HEK293 (cell line): ENCODE data around the gene SPACDR.
A peak's percentile ranks its signal among the peaks of the same experiment; 100 is the strongest.

Experiments
- IKZF3 ChIP-seq: fragments of 450-650 bp; IDR thresholded peaks from 2 replicates; pipeline ENCODE4 v1.5.0; 2018; ENCODE audit warnings: missing biosample characterization, mild to moderate bottlenecking, missing genetic modification characterization, moderate library complexity
- KLF10 ChIP-seq: fragments of 450-650 bp; IDR thresholded peaks from 2 replicates; pipeline ENCODE4 v1.5.1; 2018; ENCODE audit warnings: missing biosample characterization, mild to moderate bottlenecking, missing genetic modification characterization
- KLF16 ChIP-seq: fragments of 450-650 bp; formaldehyde crosslinking; IDR thresholded peaks from 2 replicates; pipeline ENCODE4 v1.5.1; 2017; ENCODE audit warnings: missing biosample characterization, missing genetic modification characterization
- KLF8 ChIP-seq: fragments of 450-650 bp; formaldehyde crosslinking; IDR thresholded peaks from 2 replicates; pipeline ENCODE4 v1.5.1; 2016; ENCODE audit warnings: missing biosample characterization, missing genetic modification characterization
- MZF1 ChIP-seq: fragments of 450-650 bp; formaldehyde crosslinking; IDR thresholded peaks from 2 replicates; pipeline ENCODE4 v1.5.1; 2017; ENCODE audit warnings: missing biosample characterization, missing genetic modification characterization, borderline replicate concordance
- SP7 ChIP-seq: fragments of 450-650 bp; formaldehyde crosslinking; IDR thresholded peaks from 2 replicates; pipeline ENCODE4 v1.5.1; 2016; ENCODE audit warnings: missing biosample characterization, missing genetic modification characterization
- ZBTB8A ChIP-seq: fragments of 450-650 bp; formaldehyde crosslinking; IDR thresholded peaks from 2 replicates; pipeline ENCODE4 v1.5.1; 2016; ENCODE audit warnings: missing biosample characterization, missing genetic modification characterization
- ZFP37 ChIP-seq: fragments of 450-650 bp; formaldehyde crosslinking; IDR thresholded peaks from 2 replicates; pipeline ENCODE4 v1.5.1; 2016; ENCODE audit warnings: missing biosample characterization, missing genetic modification characterization
- ZNF121 ChIP-seq: fragments of 450-650 bp; formaldehyde crosslinking; IDR thresholded peaks from 2 replicates; pipeline ENCODE4 v1.5.1; 2016; ENCODE audit warnings: missing biosample characterization, missing genetic modification characterization
- ZNF23 ChIP-seq: fragments of 450-650 bp; formaldehyde crosslinking; IDR thresholded peaks from 2 replicates; pipeline ENCODE4 v1.5.1; 2016; ENCODE audit warnings: missing biosample characterization, missing genetic modification characterization, borderline replicate concordance
- ZNF341 ChIP-seq: fragments of 450-650 bp; formaldehyde crosslinking; IDR thresholded peaks from 2 replicates; pipeline ENCODE4; 2016; ENCODE audit warnings: low read depth, missing biosample characterization, missing genetic modification characterization
- ZNF394 ChIP-seq: fragments of 450-650 bp; formaldehyde crosslinking; IDR thresholded peaks from 2 replicates; pipeline ENCODE4 v1.5.1; 2016; ENCODE audit warnings: missing biosample characterization, missing genetic modification characterization, mild to moderate bottlenecking, moderate library complexity, borderline replicate concordance
- ZNF48 ChIP-seq: fragments of 450-650 bp; formaldehyde crosslinking; IDR thresholded peaks from 2 replicates; pipeline ENCODE4 v1.5.1; 2016; ENCODE audit warnings: missing biosample characterization, missing genetic modification characterization
- ZNF529 ChIP-seq: fragments of 450-650 bp; formaldehyde crosslinking; IDR thresholded peaks from 2 replicates; pipeline ENCODE4 v1.5.1; 2017; ENCODE audit warnings: missing genetic modification characterization, missing biosample characterization; ENCODE audit not compliant: insufficient replicate concordance
- ZNF629 ChIP-seq: fragments of 450-650 bp; formaldehyde crosslinking; IDR thresholded peaks from 2 replicates; pipeline ENCODE4 v1.5.1; 2017; ENCODE audit warnings: missing biosample characterization, missing genetic modification characterization
- ZNF658 ChIP-seq: fragments of 450-650 bp; formaldehyde crosslinking; IDR thresholded peaks from 2 replicates; pipeline ENCODE4; 2016; ENCODE audit warnings: missing biosample characterization, missing genetic modification characterization
- ZNF664 ChIP-seq: fragments of 450-650 bp; formaldehyde crosslinking; IDR thresholded peaks from 2 replicates; pipeline ENCODE4 v1.5.1; 2016; ENCODE audit warnings: missing biosample characterization, missing genetic modification characterization
- ZNF701 ChIP-seq: fragments of 450-650 bp; formaldehyde crosslinking; IDR thresholded peaks from 2 replicates; pipeline ENCODE4 v1.5.1; 2016; ENCODE audit warnings: missing biosample characterization, missing genetic modification characterization
- ZSCAN23 ChIP-seq: fragments of 450-650 bp; formaldehyde crosslinking; IDR thresholded peaks from 2 replicates; pipeline ENCODE4 v1.5.1; 2016; ENCODE audit warnings: missing biosample characterization, missing genetic modification characterization
- ZXDB ChIP-seq: fragments of 450-650 bp; formaldehyde crosslinking; IDR thresholded peaks from 2 replicates; pipeline ENCODE4 v1.5.1; 2016; ENCODE audit warnings: missing biosample characterization, missing genetic modification characterization
- TF ChIP-seq, protein P1 (sequence below): fragments of 450-650 bp; IDR thresholded peaks from 2 replicates; pipeline ENCODE4 v1.5.1; 2018; ENCODE audit warnings: missing biosample characterization, missing genetic modification characterization
- TF ChIP-seq, protein P2 (sequence below): fragments of 450-650 bp; formaldehyde crosslinking; conservative IDR thresholded peaks from 2 replicates; pipeline ENCODE4 v1.5.1; 2016; ENCODE audit warnings: low read depth, missing biosample characterization, missing genetic modification characterization
- TF ChIP-seq, protein P3 (sequence below): fragments of 450-650 bp; formaldehyde crosslinking; IDR thresholded peaks from 2 replicates; pipeline ENCODE4 v1.5.1; 2016; ENCODE audit warnings: missing biosample characterization, missing genetic modification characterization
- TF ChIP-seq, protein P4 (sequence below): fragments of 450-650 bp; formaldehyde crosslinking; IDR thresholded peaks from 2 replicates; pipeline ENCODE4 v1.5.1; 2016; ENCODE audit warnings: missing biosample characterization, missing genetic modification characterization
- TF ChIP-seq, protein P5 (sequence below): fragments of 450-650 bp; formaldehyde crosslinking; IDR thresholded peaks from 2 replicates; pipeline ENCODE4 v1.5.1; 2017; ENCODE audit warnings: missing biosample characterization, missing genetic modification characterization
- TF ChIP-seq, protein P6 (sequence below): fragments of 450-650 bp; formaldehyde crosslinking; IDR thresholded peaks from 2 replicates; pipeline ENCODE4 v1.5.1; 2016; ENCODE audit warnings: missing biosample characterization, missing genetic modification characterization

Gene SPACDR

DNA sequence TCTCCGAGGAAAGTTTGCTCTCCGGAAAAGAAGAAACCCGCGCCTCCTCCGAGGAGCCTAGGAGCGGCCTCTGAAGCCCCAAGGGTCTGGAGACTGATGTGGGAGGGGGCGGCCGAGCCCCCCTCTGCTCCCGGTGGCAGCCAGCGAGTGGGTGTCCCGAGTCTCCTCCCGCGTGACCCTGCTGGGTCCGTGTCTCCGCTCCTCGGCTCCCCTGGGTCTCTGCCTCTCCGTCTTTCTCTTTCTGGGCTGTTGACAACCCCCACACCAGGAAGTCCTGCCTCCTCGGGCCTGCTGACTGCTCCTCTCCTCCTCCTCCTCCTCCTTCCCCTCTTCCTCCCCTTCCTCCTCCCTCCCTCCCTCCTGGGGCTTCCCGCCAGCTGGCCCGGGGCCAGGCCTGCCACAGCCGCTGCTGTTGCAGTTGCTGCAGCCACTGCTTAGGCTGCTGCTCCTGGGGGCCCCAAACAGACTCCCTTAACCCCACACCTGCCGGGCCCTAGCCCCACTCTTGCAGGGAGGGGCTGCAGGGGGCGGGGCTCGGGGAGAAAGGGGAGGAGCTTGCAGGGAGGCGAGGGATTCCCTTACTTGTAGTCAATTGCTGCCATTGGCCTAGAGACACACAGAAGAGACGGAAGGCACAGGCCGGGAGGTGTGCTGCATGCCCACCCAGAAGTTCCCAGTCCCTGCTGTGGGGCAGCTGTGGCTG is 15.0 kb upstream of the SPACDR start, which contains the start of gene TSC22D4 (continued):
- TF ChIP-seq, protein P1, sequence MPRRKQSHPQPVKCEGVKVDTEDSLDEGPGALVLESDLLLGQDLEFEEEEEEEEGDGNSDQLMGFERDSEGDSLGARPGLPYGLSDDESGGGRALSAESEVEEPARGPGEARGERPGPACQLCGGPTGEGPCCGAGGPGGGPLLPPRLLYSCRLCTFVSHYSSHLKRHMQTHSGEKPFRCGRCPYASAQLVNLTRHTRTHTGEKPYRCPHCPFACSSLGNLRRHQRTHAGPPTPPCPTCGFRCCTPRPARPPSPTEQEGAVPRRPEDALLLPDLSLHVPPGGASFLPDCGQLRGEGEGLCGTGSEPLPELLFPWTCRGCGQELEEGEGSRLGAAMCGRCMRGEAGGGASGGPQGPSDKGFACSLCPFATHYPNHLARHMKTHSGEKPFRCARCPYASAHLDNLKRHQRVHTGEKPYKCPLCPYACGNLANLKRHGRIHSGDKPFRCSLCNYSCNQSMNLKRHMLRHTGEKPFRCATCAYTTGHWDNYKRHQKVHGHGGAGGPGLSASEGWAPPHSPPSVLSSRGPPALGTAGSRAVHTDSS (tag by site-specific recombination) = peak; percentile 100
- TF ChIP-seq ZNF48 (tag by site-specific recombination) (no peak), KLF8 (peak; percentile 96), ZNF701 (tag by site-specific recombination) (peak; percentile 81; the same call in 1 of the 2 replicates), KLF10 (peak; percentile 90), ZNF658 (tag by site-specific recombination) (no peak), IKZF3 (tag by site-specific recombination) (peak; percentile 96), ZSCAN23 (peak; percentile 55; the same call in 1 of the 2 replicates), ZNF529 (tag by site-specific recombination) (no peak), ZNF121 (tag by site-specific recombination) (no peak), ZNF394 (tag by site-specific recombination) (peak; percentile 76; the same call in 1 of the 2 replicates), ZNF664 (tag by site-specific recombination) (no peak), KLF16 (peak; percentile 95), ZFP37 (0 out of 2 replicates have a peak, but pooled peaks have one; percentile 52), ZXDB (tag by site-specific recombination) (peak; percentile 95), ZNF341 (tag by site-specific recombination) (peak; percentile 97), MZF1 (peak; percentile 81), ZNF629 (tag by site-specific recombination) (peak; percentile 84), ZNF23 (no peak), SP7 (peak; percentile 96), ZBTB8A (peak; percentile 88)
- TF ChIP-seq, protein P2, sequence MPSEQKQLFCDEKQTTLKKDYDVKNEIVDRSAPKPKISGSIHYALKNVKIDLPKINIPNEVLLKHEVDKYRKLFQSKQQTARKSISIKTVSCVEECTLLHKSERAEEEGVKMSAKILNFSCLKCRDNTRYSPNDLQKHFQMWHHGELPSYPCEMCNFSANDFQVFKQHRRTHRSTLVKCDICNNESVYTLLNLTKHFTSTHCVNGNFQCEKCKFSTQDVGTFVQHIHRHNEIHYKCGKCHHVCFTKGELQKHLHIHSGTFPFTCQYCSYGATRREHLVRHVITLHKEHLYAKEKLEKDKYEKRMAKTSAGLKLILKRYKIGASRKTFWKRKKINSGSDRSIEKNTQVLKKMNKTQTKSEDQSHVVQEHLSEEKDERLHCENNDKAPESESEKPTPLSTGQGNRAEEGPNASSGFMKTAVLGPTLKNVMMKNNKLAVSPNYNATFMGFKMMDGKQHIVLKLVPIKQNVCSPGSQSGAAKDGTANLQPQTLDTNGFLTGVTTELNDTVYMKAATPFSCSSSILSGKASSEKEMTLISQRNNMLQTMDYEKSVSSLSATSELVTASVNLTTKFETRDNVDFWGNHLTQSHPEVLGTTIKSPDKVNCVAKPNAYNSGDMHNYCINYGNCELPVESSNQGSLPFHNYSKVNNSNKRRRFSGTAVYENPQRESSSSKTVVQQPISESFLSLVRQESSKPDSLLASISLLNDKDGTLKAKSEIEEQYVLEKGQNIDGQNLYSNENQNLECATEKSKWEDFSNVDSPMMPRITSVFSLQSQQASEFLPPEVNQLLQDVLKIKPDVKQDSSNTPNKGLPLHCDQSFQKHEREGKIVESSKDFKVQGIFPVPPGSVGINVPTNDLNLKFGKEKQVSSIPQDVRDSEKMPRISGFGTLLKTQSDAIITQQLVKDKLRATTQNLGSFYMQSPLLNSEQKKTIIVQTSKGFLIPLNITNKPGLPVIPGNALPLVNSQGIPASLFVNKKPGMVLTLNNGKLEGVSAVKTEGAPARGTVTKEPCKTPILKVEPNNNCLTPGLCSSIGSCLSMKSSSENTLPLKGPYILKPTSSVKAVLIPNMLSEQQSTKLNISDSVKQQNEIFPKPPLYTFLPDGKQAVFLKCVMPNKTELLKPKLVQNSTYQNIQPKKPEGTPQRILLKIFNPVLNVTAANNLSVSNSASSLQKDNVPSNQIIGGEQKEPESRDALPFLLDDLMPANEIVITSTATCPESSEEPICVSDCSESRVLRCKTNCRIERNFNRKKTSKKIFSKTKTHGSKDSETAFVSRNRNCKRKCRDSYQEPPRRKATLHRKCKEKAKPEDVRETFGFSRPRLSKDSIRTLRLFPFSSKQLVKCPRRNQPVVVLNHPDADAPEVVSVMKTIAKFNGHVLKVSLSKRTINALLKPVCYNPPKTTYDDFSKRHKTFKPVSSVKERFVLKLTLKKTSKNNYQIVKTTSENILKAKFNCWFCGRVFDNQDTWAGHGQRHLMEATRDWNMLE = no peak
- TF ChIP-seq, protein P3, sequence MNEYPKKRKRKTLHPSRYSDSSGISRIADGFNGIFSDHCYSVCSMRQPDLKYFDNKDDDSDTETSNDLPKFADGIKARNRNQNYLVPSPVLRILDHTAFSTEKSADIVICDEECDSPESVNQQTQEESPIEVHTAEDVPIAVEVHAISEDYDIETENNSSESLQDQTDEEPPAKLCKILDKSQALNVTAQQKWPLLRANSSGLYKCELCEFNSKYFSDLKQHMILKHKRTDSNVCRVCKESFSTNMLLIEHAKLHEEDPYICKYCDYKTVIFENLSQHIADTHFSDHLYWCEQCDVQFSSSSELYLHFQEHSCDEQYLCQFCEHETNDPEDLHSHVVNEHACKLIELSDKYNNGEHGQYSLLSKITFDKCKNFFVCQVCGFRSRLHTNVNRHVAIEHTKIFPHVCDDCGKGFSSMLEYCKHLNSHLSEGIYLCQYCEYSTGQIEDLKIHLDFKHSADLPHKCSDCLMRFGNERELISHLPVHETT (tag by site-specific recombination) = peak; percentile 70; the same call in 1 of the 2 replicates
- TF ChIP-seq, protein P4, sequence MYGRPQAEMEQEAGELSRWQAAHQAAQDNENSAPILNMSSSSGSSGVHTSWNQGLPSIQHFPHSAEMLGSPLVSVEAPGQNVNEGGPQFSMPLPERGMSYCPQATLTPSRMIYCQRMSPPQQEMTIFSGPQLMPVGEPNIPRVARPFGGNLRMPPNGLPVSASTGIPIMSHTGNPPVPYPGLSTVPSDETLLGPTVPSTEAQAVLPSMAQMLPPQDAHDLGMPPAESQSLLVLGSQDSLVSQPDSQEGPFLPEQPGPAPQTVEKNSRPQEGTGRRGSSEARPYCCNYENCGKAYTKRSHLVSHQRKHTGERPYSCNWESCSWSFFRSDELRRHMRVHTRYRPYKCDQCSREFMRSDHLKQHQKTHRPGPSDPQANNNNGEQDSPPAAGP = peak; percentile 93
- TF ChIP-seq, protein P5, sequence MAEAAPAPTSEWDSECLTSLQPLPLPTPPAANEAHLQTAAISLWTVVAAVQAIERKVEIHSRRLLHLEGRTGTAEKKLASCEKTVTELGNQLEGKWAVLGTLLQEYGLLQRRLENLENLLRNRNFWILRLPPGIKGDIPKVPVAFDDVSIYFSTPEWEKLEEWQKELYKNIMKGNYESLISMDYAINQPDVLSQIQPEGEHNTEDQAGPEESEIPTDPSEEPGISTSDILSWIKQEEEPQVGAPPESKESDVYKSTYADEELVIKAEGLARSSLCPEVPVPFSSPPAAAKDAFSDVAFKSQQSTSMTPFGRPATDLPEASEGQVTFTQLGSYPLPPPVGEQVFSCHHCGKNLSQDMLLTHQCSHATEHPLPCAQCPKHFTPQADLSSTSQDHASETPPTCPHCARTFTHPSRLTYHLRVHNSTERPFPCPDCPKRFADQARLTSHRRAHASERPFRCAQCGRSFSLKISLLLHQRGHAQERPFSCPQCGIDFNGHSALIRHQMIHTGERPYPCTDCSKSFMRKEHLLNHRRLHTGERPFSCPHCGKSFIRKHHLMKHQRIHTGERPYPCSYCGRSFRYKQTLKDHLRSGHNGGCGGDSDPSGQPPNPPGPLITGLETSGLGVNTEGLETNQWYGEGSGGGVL (tag by site-specific recombination) = peak; percentile 100
- TF ChIP-seq, protein P6, sequence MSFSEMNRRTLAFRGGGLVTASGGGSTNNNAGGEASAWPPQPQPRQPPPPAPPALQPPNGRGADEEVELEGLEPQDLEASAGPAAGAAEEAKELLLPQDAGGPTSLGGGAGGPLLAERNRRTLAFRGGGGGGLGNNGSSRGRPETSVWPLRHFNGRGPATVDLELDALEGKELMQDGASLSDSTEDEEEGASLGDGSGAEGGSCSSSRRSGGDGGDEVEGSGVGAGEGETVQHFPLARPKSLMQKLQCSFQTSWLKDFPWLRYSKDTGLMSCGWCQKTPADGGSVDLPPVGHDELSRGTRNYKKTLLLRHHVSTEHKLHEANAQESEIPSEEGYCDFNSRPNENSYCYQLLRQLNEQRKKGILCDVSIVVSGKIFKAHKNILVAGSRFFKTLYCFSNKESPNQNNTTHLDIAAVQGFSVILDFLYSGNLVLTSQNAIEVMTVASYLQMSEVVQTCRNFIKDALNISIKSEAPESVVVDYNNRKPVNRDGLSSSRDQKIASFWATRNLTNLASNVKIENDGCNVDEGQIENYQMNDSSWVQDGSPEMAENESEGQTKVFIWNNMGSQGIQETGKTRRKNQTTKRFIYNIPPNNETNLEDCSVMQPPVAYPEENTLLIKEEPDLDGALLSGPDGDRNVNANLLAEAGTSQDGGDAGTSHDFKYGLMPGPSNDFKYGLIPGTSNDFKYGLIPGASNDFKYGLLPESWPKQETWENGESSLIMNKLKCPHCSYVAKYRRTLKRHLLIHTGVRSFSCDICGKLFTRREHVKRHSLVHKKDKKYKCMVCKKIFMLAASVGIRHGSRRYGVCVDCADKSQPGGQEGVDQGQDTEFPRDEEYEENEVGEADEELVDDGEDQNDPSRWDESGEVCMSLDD (tag by site-specific recombination) = peak; percentile 96
